GM12873 (cell line): ENCODE data around the gene TNFAIP8L3.

ENCODE experiments used
- TF ChIP-seq, protein P1 (sequence below): IDR thresholded peaks from 2 replicates; pipeline ENCODE4 v1.5.1; 2012; ENCODE audit warnings: low read depth, mild to moderate bottlenecking, moderate library complexity, low read length, control low read depth; ENCODE audit not compliant: insufficient read depth; ENCODE audit errors: missing control alignments

The TNFAIP8L3 gene

DNA sequence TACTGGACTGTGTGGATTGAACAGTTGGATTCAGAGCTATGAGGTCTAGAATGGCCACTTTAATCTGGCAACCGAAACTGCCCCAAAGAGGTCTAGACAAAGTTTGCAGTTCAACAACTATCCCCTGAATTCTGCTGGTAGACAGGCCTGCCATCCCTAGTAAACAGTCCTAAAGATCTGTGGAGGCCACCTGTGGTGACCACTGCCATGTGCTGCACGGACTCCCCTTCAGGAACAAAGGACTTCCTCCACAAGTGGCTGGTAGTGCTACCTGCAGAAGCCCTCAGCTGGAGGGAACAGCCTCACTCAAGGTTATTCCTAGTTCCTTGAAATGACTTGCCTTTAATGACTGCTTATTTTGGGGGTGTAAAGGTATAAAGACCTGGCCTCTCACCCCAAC, 6.1 kb downstream of the TNFAIP8L3 start:
- TF ChIP-seq, protein P1, sequence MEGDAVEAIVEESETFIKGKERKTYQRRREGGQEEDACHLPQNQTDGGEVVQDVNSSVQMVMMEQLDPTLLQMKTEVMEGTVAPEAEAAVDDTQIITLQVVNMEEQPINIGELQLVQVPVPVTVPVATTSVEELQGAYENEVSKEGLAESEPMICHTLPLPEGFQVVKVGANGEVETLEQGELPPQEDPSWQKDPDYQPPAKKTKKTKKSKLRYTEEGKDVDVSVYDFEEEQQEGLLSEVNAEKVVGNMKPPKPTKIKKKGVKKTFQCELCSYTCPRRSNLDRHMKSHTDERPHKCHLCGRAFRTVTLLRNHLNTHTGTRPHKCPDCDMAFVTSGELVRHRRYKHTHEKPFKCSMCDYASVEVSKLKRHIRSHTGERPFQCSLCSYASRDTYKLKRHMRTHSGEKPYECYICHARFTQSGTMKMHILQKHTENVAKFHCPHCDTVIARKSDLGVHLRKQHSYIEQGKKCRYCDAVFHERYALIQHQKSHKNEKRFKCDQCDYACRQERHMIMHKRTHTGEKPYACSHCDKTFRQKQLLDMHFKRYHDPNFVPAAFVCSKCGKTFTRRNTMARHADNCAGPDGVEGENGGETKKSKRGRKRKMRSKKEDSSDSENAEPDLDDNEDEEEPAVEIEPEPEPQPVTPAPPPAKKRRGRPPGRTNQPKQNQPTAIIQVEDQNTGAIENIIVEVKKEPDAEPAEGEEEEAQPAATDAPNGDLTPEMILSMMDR: no peak

DNA sequence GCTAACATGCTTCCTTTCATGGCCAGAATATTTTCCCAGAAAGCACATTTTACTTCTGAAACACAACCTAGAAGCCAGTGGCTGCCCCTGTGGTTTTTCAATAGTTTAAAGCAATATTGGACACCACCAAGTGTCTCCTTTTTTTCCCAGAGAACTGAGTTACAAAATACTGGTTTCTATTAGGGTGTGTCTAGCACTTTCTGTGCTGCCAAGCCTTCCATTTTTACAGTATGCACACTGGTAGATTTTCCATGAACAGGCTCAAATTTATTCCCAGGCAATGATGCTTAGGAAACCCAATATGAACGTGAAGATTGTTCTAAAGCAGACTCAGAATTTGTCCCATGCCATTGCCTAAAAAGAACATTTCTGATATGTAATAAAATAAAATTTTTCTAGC, 7.2 kb downstream of the TNFAIP8L3 start:
- TF ChIP-seq, protein P1: no peak

DNA sequence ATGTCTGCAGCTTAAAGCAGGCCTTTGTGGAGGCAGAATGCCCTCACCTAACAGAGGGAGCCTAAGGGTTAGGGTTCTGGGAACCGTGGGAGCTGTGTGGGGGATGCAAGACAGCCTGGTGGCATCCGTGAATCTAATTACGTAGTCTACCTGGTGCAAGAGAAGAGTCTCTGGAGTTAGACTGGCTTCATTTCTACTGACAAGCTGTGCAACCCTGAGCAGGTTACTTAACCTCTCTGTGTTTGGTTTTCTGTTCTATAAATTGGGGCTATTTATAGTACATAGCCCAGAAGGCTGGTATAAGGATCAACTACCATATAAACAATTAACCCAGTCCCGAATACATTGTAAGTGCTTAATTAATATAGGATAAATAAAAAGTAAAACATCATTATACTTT, 8.3 kb downstream of the TNFAIP8L3 start:
- TF ChIP-seq, protein P1: no peak

DNA sequence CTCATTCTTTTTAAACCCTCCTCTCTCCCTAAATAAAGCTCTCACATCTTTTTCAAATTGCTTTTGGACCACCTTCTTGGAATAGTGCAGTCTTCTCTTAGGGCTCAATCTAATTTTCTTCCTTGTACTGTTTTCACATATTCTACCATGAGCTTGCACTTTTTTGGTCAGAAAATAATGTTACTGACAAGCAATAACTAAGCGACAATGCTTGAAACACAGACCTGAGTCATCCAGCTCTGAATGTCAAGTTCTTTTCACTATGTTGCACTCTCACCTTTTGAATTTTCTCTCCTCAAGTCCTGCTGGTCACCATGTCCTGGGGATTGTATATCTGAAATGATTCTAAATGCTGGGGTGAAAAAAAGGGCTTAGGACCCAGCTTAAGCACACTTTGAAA, 8.9 kb downstream of the TNFAIP8L3 start:
- TF ChIP-seq, protein P1: no peak

DNA sequence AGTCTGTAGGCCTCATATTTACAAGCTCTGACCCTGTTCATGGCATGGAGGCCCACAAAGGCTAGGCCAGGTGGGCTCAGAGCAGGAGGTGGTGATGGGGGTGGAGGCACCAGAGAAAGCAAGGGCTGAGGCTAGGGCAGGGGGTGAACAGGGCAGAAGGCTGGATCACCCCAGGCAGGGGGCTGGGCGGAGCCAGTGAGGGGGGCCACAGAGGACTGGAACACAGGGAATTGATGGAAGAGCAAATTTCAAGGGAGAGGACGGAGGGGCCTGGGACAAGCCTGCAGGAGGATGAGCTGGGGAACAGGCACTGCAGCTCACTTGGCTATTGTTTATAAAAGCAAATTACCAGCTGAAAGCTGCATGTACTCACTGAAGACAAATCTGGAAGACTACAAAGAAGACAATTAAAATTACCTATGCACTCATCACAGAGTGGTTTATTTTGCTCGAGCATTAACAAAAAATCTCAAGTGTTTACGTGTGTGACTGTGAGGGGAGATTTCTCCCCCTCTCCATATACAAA, 11.0 kb downstream of the TNFAIP8L3 start:
- TF ChIP-seq, protein P1: no peak

DNA sequence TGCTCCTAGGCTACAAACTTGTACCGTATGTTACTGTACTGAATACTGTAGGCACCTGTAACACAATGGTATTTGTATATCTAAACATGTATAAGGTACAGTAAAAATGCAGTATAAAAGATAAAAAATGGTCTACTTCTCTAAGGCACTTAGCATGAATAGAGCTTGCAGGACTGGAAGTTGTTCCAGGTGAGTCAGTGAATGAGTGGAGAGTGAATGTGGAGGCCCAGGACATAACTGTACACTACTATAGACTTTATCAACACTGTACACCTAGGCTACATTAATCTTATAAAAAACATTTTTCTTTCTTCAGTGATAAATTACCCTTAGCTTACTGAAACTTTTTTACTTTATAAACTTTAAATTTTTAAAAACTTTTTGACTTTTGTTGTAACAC, 12.5 kb downstream of the TNFAIP8L3 start:
- TF ChIP-seq, protein P1: no peak

DNA sequence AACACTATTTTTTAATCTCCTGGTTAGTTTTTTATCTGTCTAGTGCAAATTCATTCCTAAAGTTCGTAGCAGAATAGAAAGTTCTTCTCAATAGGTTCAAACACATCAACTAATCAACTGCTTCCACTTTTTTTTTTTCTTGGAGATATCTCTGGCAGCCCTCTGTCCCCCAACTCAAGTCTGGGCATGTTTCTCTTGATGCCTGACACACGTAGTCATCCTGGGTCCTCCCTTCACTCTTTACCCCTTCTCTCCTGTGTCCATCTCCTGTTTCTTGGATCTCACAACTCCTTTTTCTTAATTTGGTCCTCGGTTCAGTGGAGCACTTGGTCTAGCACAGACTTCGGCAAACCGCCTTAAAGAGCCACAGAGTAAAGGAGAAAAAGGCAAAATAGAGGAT, 14.4 kb downstream of the TNFAIP8L3 start:
- TF ChIP-seq, protein P1: no peak
